ENCODE data around the gene ZDHHC3.

ZDHHC3 gene

DNA sequence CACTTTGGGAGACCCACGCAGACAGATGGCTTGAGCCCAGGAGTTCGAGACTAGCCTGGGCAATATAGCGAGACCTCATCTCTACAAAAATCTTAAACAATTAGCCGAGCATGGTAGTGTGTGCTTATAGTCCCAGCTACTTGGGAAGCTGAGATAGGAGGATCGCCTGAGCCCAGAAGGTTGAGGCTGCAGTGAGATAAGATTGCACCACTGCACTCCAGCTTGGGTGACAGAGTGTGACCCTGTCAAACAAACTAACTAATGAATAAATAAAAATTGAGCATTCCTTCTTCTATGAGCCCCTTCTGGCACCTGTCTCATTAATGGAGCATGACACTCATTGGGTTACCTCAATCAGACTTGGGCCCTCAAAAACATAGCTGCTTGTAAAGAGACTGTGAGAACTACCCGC lies 7.5 kb downstream of the ZDHHC3 start:
- TF ChIP-seq ELF4 (IDR thresholded peaks at IDR 0.05), result no peak
- TF ChIP-seq ARNT (IDR thresholded peaks at IDR 0.05), result no peak
- TF ChIP-seq BHLHE40 (IDR thresholded peaks at IDR 0.05; ENCODE audit: borderline replicate concordance), result no peak
- no peak for DNase-seq (ENCODE audit: extremely low spot score)
- POLR2A ChIA-PET, result no interaction called here
- CTCF ChIA-PET, result no interaction called here

DNA sequence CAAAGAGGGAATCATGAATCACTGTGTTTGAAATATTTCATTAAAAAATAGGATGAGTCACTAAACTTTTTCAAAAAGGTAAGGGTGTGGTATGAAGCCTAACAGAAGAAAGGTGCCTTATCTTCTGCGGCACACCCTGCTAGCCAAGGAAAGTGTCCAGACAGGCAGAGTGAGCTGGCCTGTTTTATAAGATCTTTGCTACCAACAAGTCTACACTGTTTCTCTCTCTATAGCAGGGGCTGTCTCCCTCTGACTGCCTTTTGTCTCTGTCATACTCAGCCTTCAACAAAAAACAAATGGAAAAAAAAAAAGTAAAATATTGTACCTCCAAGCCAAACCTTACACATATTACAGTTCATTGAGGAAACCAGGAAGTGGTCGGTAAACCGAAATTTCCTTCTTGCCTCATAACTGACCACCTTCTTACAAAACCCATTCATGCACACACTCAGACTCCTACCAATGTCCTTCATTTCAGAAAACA lies 9.1 kb downstream of the ZDHHC3 start:
- ChIA-PET POLR2A (interaction anchor here (0.6 kb wide), 1 partner anchor 12 kb away, joined by 3 read pairs; no protein-coding TSS in a partner anchor), CTCF (no interaction called here)
- DNase-seq (ENCODE audit: extremely low spot score), result no peak
- TF ChIP-seq TARDBP (IDR thresholded peaks at IDR 0.05) (no peak), HDGF (IDR thresholded peaks at IDR 0.05; ENCODE audit: borderline replicate concordance) (no peak), BHLHE40 (IDR thresholded peaks at IDR 0.05; ENCODE audit: borderline replicate concordance) (no peak), ZNF384 (IDR thresholded peaks at IDR 0.05) (no peak), ELF4 (IDR thresholded peaks at IDR 0.05) (no peak), FOXM1 (IDR thresholded peaks at IDR 0.05; ENCODE audit: borderline replicate concordance) (no peak), L3MBTL2 (conservative IDR thresholded peaks at IDR 0.05) (no peak), CTBP1 (IDR thresholded peaks at IDR 0.05; ENCODE audit: borderline replicate concordance) (no peak), NFRKB (IDR thresholded peaks at IDR 0.05) (no peak), FOXA1 (IDR thresholded peaks at IDR 0.05) (no peak), LEF1 (IDR thresholded peaks at IDR 0.05; ENCODE audit: borderline replicate concordance) (no peak), ARNT (IDR thresholded peaks at IDR 0.05) (no peak), FOXK2 (IDR thresholded peaks at IDR 0.05) (no peak), SUZ12 (IDR thresholded peaks at IDR 0.05) (no peak), SP1 (IDR thresholded peaks at IDR 0.05) (no peak)
- TF ChIP-seq, protein P1, sequence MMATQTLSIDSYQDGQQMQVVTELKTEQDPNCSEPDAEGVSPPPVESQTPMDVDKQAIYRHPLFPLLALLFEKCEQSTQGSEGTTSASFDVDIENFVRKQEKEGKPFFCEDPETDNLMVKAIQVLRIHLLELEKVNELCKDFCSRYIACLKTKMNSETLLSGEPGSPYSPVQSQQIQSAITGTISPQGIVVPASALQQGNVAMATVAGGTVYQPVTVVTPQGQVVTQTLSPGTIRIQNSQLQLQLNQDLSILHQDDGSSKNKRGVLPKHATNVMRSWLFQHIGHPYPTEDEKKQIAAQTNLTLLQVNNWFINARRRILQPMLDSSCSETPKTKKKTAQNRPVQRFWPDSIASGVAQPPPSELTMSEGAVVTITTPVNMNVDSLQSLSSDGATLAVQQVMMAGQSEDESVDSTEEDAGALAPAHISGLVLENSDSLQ (IDR thresholded peaks at IDR 0.05), result no peak

DNA sequence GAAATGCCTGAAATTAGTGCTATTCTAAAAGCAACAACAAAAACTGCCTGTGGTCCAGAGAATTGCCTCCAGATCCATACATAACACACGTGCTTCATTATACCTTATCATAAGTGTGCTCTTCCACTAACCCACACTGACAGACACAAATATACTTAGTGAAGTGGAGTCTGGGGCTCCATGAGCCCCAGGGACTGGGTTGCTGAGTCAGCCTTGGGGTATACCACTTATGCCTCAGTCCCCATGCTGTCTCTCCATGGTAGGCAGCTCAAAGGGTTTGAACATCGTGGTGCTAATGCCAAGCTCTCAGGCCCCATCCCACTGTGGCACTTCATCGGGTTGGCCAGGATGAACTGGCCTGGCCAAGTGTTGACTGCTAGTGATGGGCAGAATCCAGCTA lies 10.8 kb downstream of the ZDHHC3 start:
- TF ChIP-seq SUZ12 (IDR thresholded peaks at IDR 0.05), result no peak
- TF ChIP-seq, protein P1 (IDR thresholded peaks at IDR 0.05), result no peak
- TF ChIP-seq SP1 (IDR thresholded peaks at IDR 0.05), result no peak
- TF ChIP-seq ZNF384 (IDR thresholded peaks at IDR 0.05), result no peak
- no peak for TF ChIP-seq TARDBP (IDR thresholded peaks at IDR 0.05)
- DNase-seq (ENCODE audit: extremely low spot score), result no peak
- POLR2A ChIA-PET, result no interaction called here
- CTCF ChIA-PET, result no interaction called here

DNA sequence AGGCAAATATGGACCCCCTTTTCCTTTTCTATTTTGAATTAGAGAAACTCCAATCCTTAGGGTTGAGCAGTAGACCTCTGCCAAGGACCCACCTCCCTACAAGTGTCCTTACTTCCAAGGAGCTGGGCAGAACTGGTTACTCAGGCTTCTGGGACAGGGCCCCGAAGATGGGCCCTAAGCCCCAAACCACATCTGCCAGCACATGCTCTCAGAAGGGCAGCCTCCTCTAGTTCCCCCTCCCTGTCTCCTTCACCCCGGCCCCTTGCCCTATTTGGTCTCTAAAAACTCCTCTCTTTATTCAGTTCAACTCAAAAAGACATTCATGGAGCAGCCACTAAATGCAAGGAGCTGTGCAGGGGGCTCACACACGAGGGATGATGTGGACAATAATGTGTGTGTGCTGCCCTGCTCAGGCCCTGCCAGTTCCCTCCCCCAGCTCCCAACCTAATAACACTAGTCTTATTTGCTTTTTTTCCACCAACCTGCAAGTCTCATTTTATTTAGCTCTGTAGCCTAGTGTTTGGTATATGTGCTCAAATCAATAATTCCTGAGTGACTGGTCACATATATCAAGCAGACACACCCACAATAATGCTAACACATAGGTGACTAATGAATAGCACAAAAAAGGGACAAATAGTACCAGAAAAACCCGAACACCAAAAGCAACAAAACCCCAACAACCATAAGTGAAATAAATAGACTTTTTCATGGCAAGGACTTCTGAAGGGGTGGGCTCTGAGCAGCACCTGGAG lies 12.2 kb downstream of the ZDHHC3 start:
- POLR2A ChIA-PET, result no interaction called here
- CTCF ChIA-PET, result no interaction called here
- no peak for TF ChIP-seq HDGF (IDR thresholded peaks at IDR 0.05; ENCODE audit: borderline replicate concordance)
- no peak for TF ChIP-seq SP1 (IDR thresholded peaks at IDR 0.05)
- no peak for TF ChIP-seq TARDBP (IDR thresholded peaks at IDR 0.05)
- TF ChIP-seq FOXM1 (IDR thresholded peaks at IDR 0.05; ENCODE audit: borderline replicate concordance), result no peak
- TF ChIP-seq SUZ12 (IDR thresholded peaks at IDR 0.05), result no peak
- TF ChIP-seq BHLHE40 (IDR thresholded peaks at IDR 0.05; ENCODE audit: borderline replicate concordance), result no peak
- TF ChIP-seq ZNF384 (IDR thresholded peaks at IDR 0.05), result no peak
- no peak for DNase-seq (ENCODE audit: extremely low spot score)

DNA sequence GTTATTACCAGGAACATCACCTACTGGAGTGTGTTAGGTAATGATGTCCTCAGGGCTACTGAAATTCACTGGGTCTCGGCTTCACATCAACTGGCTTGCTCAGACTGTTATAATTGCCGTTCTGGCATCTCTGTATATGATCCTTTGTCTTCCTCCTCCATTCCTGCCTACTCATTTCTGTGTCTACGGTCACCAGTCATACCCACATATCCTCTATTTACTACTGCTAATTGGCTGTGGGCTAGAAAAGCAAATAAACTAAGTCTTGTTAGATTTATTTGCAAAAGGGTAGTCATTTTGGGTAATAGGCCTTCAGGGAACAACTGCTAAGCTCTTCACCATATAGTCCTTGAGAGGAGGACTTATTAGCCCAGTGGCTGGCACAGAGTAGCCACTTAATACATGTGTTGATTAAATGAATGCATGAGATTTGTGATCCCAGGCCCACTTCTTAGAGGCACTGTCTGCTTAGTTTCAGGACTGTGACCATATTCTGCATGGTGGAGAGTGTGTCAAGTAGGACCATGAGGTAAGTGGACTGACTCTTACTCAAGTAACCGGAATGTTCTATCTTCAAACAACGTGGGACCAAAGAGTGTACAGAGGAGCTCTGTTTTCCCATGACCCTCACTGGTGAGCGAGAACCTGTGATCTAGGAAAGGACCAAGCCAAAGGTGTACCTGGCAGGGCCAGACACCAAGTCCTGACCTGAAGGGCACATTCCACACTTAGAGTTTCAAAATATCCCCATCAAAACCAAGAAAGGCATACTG lies 13.2 kb downstream of the ZDHHC3 start:
- no peak for DNase-seq (ENCODE audit: extremely low spot score)
- ChIA-PET POLR2A (no interaction called here), CTCF (no interaction called here)
- TF ChIP-seq SP1 (IDR thresholded peaks at IDR 0.05) (no peak), FOXA1 (IDR thresholded peaks at IDR 0.05) (no peak), BHLHE40 (IDR thresholded peaks at IDR 0.05; ENCODE audit: borderline replicate concordance) (no peak), HDGF (IDR thresholded peaks at IDR 0.05; ENCODE audit: borderline replicate concordance) (no peak), L3MBTL2 (conservative IDR thresholded peaks at IDR 0.05) (no peak), LEF1 (IDR thresholded peaks at IDR 0.05; ENCODE audit: borderline replicate concordance) (no peak), NFRKB (IDR thresholded peaks at IDR 0.05) (no peak), ARNT (IDR thresholded peaks at IDR 0.05) (no peak), ELF4 (IDR thresholded peaks at IDR 0.05) (no peak), ZNF384 (IDR thresholded peaks at IDR 0.05) (no peak), FOXK2 (IDR thresholded peaks at IDR 0.05) (no peak), TARDBP (IDR thresholded peaks at IDR 0.05) (no peak), FOXM1 (IDR thresholded peaks at IDR 0.05; ENCODE audit: borderline replicate concordance) (no peak), SUZ12 (IDR thresholded peaks at IDR 0.05) (no peak), CTBP1 (IDR thresholded peaks at IDR 0.05; ENCODE audit: borderline replicate concordance) (no peak)
- TF ChIP-seq, protein P1 (IDR thresholded peaks at IDR 0.05), result no peak

DNA sequence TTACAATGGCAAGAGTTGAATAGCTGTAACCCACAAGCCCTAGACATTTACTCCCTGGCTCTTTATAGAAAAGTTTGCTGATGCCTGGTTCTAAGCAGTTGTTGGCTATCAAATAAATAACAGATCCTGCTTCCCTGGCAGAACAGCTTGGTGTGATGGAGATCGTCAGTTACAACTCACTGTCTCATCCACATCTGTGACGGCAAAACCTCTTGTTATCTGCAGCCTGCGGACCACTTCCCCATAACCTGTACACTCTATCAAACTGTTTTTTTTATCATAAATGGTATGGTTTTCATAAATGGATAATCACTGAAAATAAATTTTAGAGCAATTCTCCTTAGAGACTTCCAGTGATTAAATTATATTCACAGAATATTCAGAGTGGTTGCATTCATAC lies 14.1 kb downstream of the ZDHHC3 start:
- CTCF ChIA-PET, result no interaction called here
- DNase-seq (ENCODE audit: extremely low spot score), result no peak
- no peak for TF ChIP-seq ELF4 (IDR thresholded peaks at IDR 0.05)
- TF ChIP-seq BHLHE40 (IDR thresholded peaks at IDR 0.05; ENCODE audit: borderline replicate concordance), result no peak
- no peak for TF ChIP-seq L3MBTL2 (conservative IDR thresholded peaks at IDR 0.05)
- no peak for TF ChIP-seq NFRKB (IDR thresholded peaks at IDR 0.05)
- TF ChIP-seq, protein P1 (IDR thresholded peaks at IDR 0.05), result no peak
- no peak for TF ChIP-seq LEF1 (IDR thresholded peaks at IDR 0.05; ENCODE audit: borderline replicate concordance)
- no peak for TF ChIP-seq TARDBP (IDR thresholded peaks at IDR 0.05)
- no peak for TF ChIP-seq ARNT (IDR thresholded peaks at IDR 0.05)
- no peak for TF ChIP-seq SUZ12 (IDR thresholded peaks at IDR 0.05)
- TF ChIP-seq ZNF384 (IDR thresholded peaks at IDR 0.05), result no peak
- no peak for TF ChIP-seq HDGF (IDR thresholded peaks at IDR 0.05; ENCODE audit: borderline replicate concordance)
- no peak for TF ChIP-seq FOXK2 (IDR thresholded peaks at IDR 0.05)
- no peak for TF ChIP-seq FOXM1 (IDR thresholded peaks at IDR 0.05; ENCODE audit: borderline replicate concordance)
- TF ChIP-seq CTBP1 (IDR thresholded peaks at IDR 0.05; ENCODE audit: borderline replicate concordance), result no peak
- TF ChIP-seq SP1 (IDR thresholded peaks at IDR 0.05), result no peak
- TF ChIP-seq FOXA1 (IDR thresholded peaks at IDR 0.05), result no peak
- POLR2A ChIA-PET, result no interaction called here
